RPMI7951 (cell line): ENCODE data around the gene BTBD6. TPM values are rescaled to one million over a fixed set of nuclear protein-coding genes. Genes with fewer than 3 reads are reported as not detected.
"Not testable (repeated sequence)": the region's sequence is repeated elsewhere in the genome, so short reads cannot be mapped to it uniquely, and the experiment has no call there.

ENCODE experiments used
- DNase-seq: peaks from one replicate; pipeline ENCODE4 v3.0.0-alpha.2; 2012; ENCODE audit warnings: low read depth
- total RNA-seq: library from RNA; depleted of rRNA; stranded (reverse); fragments of >200 nt; shearing (Covaris generic); gene quantifications from 2 replicates; pipeline ENCODE4 v1.2.3, GENCODE V29; 2014; rRNA removed

The BTBD6 gene
- total RNA-seq, 1 experiment from 2014 or later, result 43.4 TPM

GRCh38 chr14:105294142-105294597 is 45.8 kb downstream of the BTBD6 start:
- DNase-seq, result no peak

DNA sequence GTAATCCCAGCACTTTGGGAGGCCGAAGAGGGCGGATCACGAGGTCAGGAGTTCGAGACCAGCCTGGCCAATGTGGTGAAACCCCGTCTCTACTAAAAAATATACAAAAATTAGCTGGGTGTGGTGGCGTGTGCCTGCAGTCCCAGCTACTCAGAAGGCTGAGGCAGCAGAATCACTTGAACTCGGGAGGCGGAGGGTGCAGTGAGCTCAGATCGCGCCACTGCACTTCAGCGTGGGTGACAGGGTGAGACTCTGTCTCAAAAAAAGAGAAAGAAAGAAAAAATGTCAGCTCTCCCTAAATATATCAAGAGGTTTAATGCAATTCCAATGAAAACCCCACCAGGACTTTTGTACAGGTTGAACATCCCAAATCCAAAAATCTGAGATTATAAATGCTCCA is 49.0 kb downstream of the BTBD6 start:
- DNase-seq, result not testable (repeated sequence)

DNA sequence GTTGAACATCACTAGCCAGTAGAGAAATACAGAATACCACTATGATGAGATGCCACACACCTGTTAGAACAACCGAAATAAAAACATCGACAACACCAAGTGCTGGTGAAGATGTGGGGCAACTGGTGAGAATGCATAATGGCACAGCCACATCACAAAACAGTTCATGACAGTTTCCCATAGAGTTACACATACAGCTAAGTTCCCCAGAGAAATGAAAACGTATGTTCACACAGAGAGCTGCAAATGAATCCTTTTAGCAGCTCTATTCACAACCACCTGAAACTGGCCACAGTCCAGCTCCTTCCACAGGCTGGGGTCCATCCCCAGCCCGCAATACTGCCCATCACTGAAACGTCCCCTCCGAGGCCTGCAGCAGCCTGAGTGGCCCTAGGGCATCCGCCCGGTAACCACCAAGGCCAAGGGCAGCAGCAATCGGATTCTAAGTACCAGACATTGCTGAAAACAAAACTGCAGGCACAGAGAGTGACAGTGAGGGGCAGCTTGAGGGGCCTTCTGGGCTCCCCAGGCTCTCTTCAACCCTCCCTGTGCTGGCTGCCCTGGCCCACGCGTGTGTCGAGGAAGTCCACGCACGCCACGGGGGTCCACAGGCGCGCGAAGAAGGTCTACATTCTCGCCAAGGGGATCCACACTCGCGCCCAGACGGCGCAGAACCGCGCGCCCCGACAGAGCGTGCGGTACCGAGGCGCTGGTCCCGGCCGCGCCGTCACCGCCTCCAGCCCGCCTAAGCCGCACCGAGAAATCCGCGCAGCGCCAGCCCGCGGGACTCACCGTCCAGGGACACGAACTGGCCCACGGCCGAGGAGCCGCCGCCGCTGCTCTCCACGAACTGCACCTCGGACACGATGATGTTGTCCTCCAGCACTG is 51.6 kb downstream of the BTBD6 start:
- no peak for DNase-seq

Other genes starting within 250 kb of the BTBD6 start
- 39.0 and 42.3 TPM in 2 replicates for gene CDCA4, start 227.4 kb upstream of the BTBD6 start, total RNA-seq
- gene GPR132, start 183.1 kb upstream of the BTBD6 start, total RNA-seq, result under 0.01 TPM in 1 of 2 replicates, not detected in the other
- not detected in 2 replicates for gene JAG2, start 79.8 kb upstream of the BTBD6 start, total RNA-seq
- 3.7 and 4.0 TPM in 2 replicates for gene NUDT14, start 67.2 kb upstream of the BTBD6 start, total RNA-seq
- 13.7 and 13.9 TPM in 2 replicates for gene BRF1, start 52.5 kb downstream of the BTBD6 start, total RNA-seq
- 18.1 and 18.6 TPM in 2 replicates for gene PACS2, start 66.2 kb downstream of the BTBD6 start, total RNA-seq
- gene TEX22, start 150.0 kb downstream of the BTBD6 start, total RNA-seq, result not detected in 2 replicates
- gene MTA1, start 171.3 kb downstream of the BTBD6 start, total RNA-seq, result 15.3 and 18.4 TPM in 2 replicates
- gene CRIP2, start 226.3 kb downstream of the BTBD6 start, total RNA-seq, result 120 and 146 TPM in 2 replicates
- gene CRIP1, start 238.4 kb downstream of the BTBD6 start, total RNA-seq, result 0.12 TPM in 1 of 2 replicates, not detected in the other
- 13.7 and 21.0 TPM in 2 replicates for gene TEDC1, start 242.7 kb downstream of the BTBD6 start, total RNA-seq